Endothelial cell of umbilical vein (primary cell): Measurements from ENCODE around the gene CUBN. TPM values are rescaled to one million over a fixed set of nuclear protein-coding genes. Genes with fewer than 3 reads are reported as not detected.

Source experiments
- BruUV-seq: library from RNA; stranded (reverse); fragments of 400-500 nt; replicated peaks from 2 replicates; lab custom pipeline; 2021; lab: Mats Ljungman, UMichigan
- CTCF ChIA-PET: fragments of 300-600, 350-600 bp; sonication (Branson Sonifier 250); formaldehyde crosslinking; loops from one replicate; lab custom pipeline; 2021; ENCODE audit warnings: antibody characterized with exemption, inconsistent platforms; lab: Charles Lee
- POLR2A ChIA-PET: fragments of 300-600, 350-600 bp; sonication (Branson Sonifier 250); formaldehyde crosslinking; loops from one replicate; lab custom pipeline; 2021; ENCODE audit warnings: antibody characterized with exemption, inconsistent platforms; lab: Charles Lee
- DNase-seq: peaks from one replicate; pipeline ENCODE4 v3.0.0-alpha.2; 2011; ENCODE audit warnings: low read depth, low spot score
- FAIRE-seq: peaks from 2 replicates; lab custom pipeline; 2011; peaks lifted over from hg19 to GRCh38; lab: Jason Lieb, UNC
- H2AFZ ChIP-seq: 2 replicates; pipeline ENCODE4 v1.6.0; 2012; ENCODE audit warnings: low read depth, low read length, control low read depth, inconsistent platforms
- H3K27ac ChIP-seq: 2 replicates; pipeline ENCODE4 v1.5.1; 2011; ENCODE audit warnings: low read depth, mild to moderate bottlenecking, control low read depth, low read length, moderate library complexity; ENCODE audit not compliant: insufficient read depth
- H3K27me3 ChIP-seq, 2 experiments: 2 replicates each; pipeline versions ENCODE4 v1.6.0 to v1.6.1; 2011; ENCODE audit warnings: low read length in 2 of 2, mixed read lengths in 1 of 2; ENCODE audit not compliant: control insufficient read depth in 2 of 2, insufficient read depth in 2 of 2
- H3K36me3 ChIP-seq, 2 experiments: 2 replicates in 1 of 2; 3 replicates in 1 of 2; pipeline ENCODE4 v1.5.1; 2011; ENCODE audit warnings: low read length in 2 of 2, mild to moderate bottlenecking in 1 of 2, moderate library complexity in 1 of 2; ENCODE audit not compliant: control insufficient read depth in 2 of 2, insufficient read depth in 2 of 2; ENCODE audit errors: extremely low read depth in 1 of 2
- H3K4me1 ChIP-seq: 3 replicates; pipeline ENCODE4 v1.5.1; 2011; ENCODE audit warnings: mild to moderate bottlenecking, low read length; ENCODE audit not compliant: control insufficient read depth, insufficient read depth; ENCODE audit errors: extremely low read depth
- H3K4me2 ChIP-seq: 2 replicates; pipeline ENCODE4 v1.6.1; 2011; ENCODE audit warnings: low read length, control low read depth, mixed read lengths; ENCODE audit not compliant: insufficient read depth
- H3K4me3 ChIP-seq, 3 experiments: fragments of 200-600 bp in 1 of 3; sonication (generic), shearing (Covaris generic) in 1 of 3; replicated peaks in 1 of 3; 2 replicates each; pipeline ENCODE4 v1.5.1; 2011 to 2016; ENCODE audit warnings: control low read depth in 3 of 3, low read length in 3 of 3, mild to moderate bottlenecking in 2 of 3, inconsistent platforms in 1 of 3, low read depth in 1 of 3, moderate library complexity in 1 of 3; ENCODE audit not compliant: insufficient read depth in 1 of 3
- H3K79me2 ChIP-seq: 2 replicates; pipeline ENCODE4 v1.6.0; 2012; ENCODE audit warnings: low read length, inconsistent platforms; ENCODE audit not compliant: control insufficient read depth, insufficient read depth
- H3K9ac ChIP-seq: replicated peaks from 2 replicates; pipeline ENCODE3; 2011; ENCODE audit warnings: low read length, control low read depth; ENCODE audit not compliant: insufficient read depth; ENCODE audit errors: extremely low read depth
- H3K9me1 ChIP-seq: replicated peaks from 3 replicates; pipeline ENCODE4 v1.6.0; 2011; ENCODE audit warnings: mild to moderate bottlenecking, low read length; ENCODE audit not compliant: control insufficient read depth, insufficient read depth; ENCODE audit errors: extremely low read depth
- H3K9me3 ChIP-seq: replicated peaks from 2 replicates; pipeline ENCODE4 v1.5.1; 2012; ENCODE audit warnings: low read length, inconsistent platforms; ENCODE audit not compliant: control insufficient read depth, insufficient read depth
- H4K20me1 ChIP-seq: replicated peaks from 2 replicates; pipeline ENCODE3; 2011; ENCODE audit warnings: mild to moderate bottlenecking, low read length; ENCODE audit not compliant: control insufficient read depth, insufficient read depth; ENCODE audit errors: extremely low read depth
- EZH2 ChIP-seq: IDR thresholded peaks from 2 replicates; pipeline ENCODE4 v1.6.1; 2012; ENCODE audit warnings: borderline replicate concordance, low read depth, mild to moderate bottlenecking, moderate library complexity, low read length, inconsistent platforms; ENCODE audit not compliant: severe bottlenecking
- FOS ChIP-seq: IDR thresholded peaks from 2 replicates; pipeline ENCODE4 v1.6.1; 2011; ENCODE audit warnings: mild to moderate bottlenecking, low read length, moderate library complexity, borderline replicate concordance; ENCODE audit not compliant: insufficient read depth
- GATA2 ChIP-seq: IDR thresholded peaks from 2 replicates; pipeline ENCODE4 v1.7.0; 2011; ENCODE audit warnings: low read depth, mild to moderate bottlenecking, moderate library complexity, mixed read lengths, low read length; ENCODE audit not compliant: insufficient read length, insufficient read depth
- JUN ChIP-seq: IDR thresholded peaks from 2 replicates; pipeline ENCODE4 v1.6.1; 2011; ENCODE audit warnings: borderline replicate concordance, low read depth; ENCODE audit not compliant: insufficient read length, insufficient read depth
- MYC ChIP-seq: IDR thresholded peaks from one replicate; pipeline ENCODE4 v1.6.1; 2011; ENCODE audit warnings: mild to moderate bottlenecking, low read depth, low read length
- POLR2A ChIP-seq: IDR thresholded peaks from 2 replicates; pipeline ENCODE4 v1.6.1; 2012; ENCODE audit warnings: low read depth, mild to moderate bottlenecking, control low read depth, low read length
- POLR2AphosphoS5 ChIP-seq: IDR thresholded peaks from 2 replicates; pipeline ENCODE4 v1.6.1; 2012; ENCODE audit warnings: low read depth, mild to moderate bottlenecking, control low read depth, low read length, moderate library complexity; ENCODE audit not compliant: insufficient read depth
- dilution Hi-C: fragments of 300-500 bp; cut with MboI; formaldehyde crosslinking; loops from one replicate; pipeline ENCODE4 v1.15.0; 2019; ENCODE audit warnings: low sequenced_read_pairs; ENCODE audit not compliant: extremely low pct_ligation_motif_present
- intact Hi-C: fragments of 100-400 bp; cut with micrococcal nuclease; formaldehyde crosslinking; loops from one replicate; pipeline ENCODE4 v1.10.0; 2022
- polyA plus RNA-seq, 4 experiments: library from polyadenylated mRNA; depleted of rRNA in 3 of 4; stranded (reverse) in 3 of 4; unstranded in 1 of 4; fragments of >200 nt; gene quantifications; 2 replicates each; pipeline versions ENCODE4 v1.2.1 to v1.2.3, GENCODE V29; 2011 to 2012; ENCODE audit warnings: missing spikeins in 1 of 4
- total RNA-seq: library from RNA; stranded (reverse); gene quantifications from 2 replicates; pipeline ENCODE4 v1.2.3, GENCODE V29; 2021
- TF ChIP-seq, protein P1 (sequence below), 2 donors: IDR thresholded peaks; 1 replicate in 1 of 2; 2 replicates in 1 of 2; pipeline ENCODE4 v1.5.1; 2011; ENCODE audit warnings: low read length in 2 of 2, mild to moderate bottlenecking in 2 of 2, moderate library complexity in 2 of 2, control low read depth in 1 of 2, inconsistent platforms in 1 of 2, low read depth in 1 of 2; ENCODE audit not compliant: insufficient read depth in 1 of 2; ENCODE audit errors: extremely low read depth in 1 of 2
- TF ChIP-seq, protein P2 (sequence below): IDR thresholded peaks from 2 replicates; pipeline ENCODE4 v1.6.1; 2011; ENCODE audit not compliant: insufficient read depth, insufficient read length

CUBN gene
- total and polyA plus RNA-seq, 2 donors (not counting 3 experiments of a cell fraction or from before 2014, with no cell fraction given), result 2.7 to 4.6 TPM

DNA sequence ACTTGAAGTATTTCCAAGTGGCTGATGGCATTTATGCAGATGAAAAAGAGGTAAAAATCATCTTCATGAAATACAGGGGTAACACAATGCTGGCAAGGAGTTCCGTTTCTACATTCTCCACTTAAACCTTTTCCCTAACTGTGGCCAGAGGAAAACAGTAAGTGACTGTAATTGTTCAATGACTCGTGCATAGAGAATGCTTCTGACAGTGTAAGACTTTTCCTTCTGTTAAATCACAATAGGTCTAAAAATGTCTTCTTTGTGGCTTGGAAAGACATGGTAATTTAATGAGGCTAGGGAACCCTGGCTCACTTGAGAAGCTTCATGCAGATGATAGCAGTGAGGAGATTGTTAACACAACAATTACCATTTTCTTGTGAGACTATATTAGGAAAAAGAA is 262.1 kb downstream of the CUBN start:
- H3K9ac ChIP-seq, result no peak overlapping the region
- TF ChIP-seq, protein P1, sequence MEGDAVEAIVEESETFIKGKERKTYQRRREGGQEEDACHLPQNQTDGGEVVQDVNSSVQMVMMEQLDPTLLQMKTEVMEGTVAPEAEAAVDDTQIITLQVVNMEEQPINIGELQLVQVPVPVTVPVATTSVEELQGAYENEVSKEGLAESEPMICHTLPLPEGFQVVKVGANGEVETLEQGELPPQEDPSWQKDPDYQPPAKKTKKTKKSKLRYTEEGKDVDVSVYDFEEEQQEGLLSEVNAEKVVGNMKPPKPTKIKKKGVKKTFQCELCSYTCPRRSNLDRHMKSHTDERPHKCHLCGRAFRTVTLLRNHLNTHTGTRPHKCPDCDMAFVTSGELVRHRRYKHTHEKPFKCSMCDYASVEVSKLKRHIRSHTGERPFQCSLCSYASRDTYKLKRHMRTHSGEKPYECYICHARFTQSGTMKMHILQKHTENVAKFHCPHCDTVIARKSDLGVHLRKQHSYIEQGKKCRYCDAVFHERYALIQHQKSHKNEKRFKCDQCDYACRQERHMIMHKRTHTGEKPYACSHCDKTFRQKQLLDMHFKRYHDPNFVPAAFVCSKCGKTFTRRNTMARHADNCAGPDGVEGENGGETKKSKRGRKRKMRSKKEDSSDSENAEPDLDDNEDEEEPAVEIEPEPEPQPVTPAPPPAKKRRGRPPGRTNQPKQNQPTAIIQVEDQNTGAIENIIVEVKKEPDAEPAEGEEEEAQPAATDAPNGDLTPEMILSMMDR (IDR thresholded peaks at IDR 0.05; ENCODE audit: extremely low read depth in 1 of 2, insufficient read depth in 1 of 2, low read depth in 1 of 2, low read length in 2 of 2), result no peak
- TF ChIP-seq POLR2A (no peak), GATA2 (no peak), EZH2 (no peak), FOS (no peak), JUN (no peak), MYC (no peak), POLR2AphosphoS5 (no peak)
- TF ChIP-seq, protein P2, sequence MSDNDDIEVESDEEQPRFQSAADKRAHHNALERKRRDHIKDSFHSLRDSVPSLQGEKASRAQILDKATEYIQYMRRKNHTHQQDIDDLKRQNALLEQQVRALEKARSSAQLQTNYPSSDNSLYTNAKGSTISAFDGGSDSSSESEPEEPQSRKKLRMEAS, result no peak

More for the DNA sequence above, 262.1 kb downstream of the CUBN start:
- H4K20me1 ChIP-seq, result no peaks in the 10 kb centered on the region
- H3K27ac ChIP-seq, result no peak overlapping the region
- DNase-seq (peak; percentile 33), FAIRE-seq (peak; percentile 64)
- dilution Hi-C loops (no loop called here), intact Hi-C loops (no loop called here)
- H3K4me1 ChIP-seq, result no peaks in the 10 kb centered on the region
- no peaks in the 10 kb centered on the region for H3K27me3 ChIP-seq
- BruUV-seq, result no TSS peak
- POLR2A ChIA-PET, result no interaction called here
- no peaks in the 10 kb centered on the region for H3K9me1 ChIP-seq
- no peak overlapping the region for H2AFZ ChIP-seq
- CTCF ChIA-PET, result no interaction called here
- H3K4me2 ChIP-seq, result no peak overlapping the region
- no peaks in the 10 kb centered on the region for H3K36me3 ChIP-seq
- no peaks in the 10 kb centered on the region for H3K9me3 ChIP-seq
- no peaks in the 10 kb centered on the region for H3K79me2 ChIP-seq
- H3K4me3 ChIP-seq, result no peak overlapping the region
